GM12872 (cell line): ENCODE measurements around the gene DCAF5.
A peak's percentile ranks its signal among the peaks of the same experiment; 100 is the strongest.

ENCODE experiments used
- CTCF ChIP-seq: IDR thresholded peaks from 3 replicates; pipeline ENCODE4 v1.5.1; 2011; ENCODE audit warnings: low read depth, mild to moderate bottlenecking, low read length, moderate library complexity; ENCODE audit not compliant: insufficient read depth

Gene DCAF5

DNA sequence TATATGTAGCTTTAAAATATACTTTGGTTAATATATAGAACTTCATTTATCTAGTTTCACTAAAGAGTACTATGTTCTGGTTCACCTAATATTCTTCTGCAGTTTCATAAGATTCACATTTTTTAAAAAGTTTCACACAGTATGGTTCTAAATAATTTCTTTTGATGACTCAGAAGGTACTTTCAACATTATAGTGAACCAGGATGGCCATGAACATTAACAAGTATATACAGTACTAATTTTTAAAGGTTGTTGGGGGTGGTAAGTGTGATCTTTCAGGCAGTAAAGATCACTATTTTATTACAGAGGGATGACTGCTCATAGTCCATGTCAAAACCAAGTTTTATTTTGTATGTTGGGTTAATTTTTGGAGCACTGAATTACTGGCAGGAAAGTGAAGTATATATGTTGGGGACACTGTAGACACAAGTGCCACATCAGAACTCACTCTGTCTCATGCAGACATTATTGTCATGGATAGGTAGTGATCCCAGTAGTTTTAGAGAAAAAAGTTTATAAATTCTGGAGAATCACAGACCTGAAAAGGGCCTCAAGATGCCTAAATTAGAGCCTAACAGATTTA, 60.0 kb downstream of the DCAF5 start:
- no peak for TF ChIP-seq CTCF

DNA sequence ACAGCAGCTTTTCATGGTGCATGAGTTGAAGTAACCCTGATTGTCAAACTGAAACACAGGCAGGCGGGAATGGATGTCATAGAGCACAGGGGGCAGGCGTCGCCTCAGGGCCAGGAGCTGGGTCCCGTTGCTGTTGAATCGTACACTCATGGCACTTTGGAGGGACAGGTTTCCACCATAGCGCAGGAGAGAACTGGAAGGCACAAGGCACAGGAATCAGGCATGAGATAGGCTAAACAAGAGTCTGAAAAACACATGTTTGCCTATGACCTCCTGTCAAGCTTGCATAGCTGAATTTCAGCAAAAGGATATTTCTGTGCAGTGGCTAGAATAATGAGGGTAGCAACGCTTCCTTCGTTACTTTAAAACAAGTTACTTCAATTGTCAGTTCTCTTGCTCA, 61.2 kb downstream of the DCAF5 start:
- TF ChIP-seq CTCF: no peak

DNA sequence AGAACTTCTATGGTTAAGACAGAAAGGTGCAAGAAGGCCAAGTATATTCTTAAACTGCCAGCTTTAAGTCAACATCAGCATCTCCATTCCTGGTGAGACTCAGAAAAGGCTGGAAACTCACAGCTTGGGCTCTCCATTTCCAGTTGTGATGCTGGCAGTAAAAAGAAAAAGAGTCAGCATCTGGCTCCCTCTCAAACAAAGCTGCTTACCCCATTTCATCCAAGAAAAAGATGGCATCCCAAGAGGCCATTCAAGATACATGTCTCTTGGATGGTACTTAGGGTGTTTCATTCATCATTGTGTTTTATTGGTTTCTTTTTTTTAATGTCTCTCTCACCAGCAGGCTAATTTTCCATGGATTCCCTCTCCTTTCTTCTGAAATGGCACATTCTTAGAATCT, 61.9 kb downstream of the DCAF5 start:
- TF ChIP-seq CTCF: no peak

DNA sequence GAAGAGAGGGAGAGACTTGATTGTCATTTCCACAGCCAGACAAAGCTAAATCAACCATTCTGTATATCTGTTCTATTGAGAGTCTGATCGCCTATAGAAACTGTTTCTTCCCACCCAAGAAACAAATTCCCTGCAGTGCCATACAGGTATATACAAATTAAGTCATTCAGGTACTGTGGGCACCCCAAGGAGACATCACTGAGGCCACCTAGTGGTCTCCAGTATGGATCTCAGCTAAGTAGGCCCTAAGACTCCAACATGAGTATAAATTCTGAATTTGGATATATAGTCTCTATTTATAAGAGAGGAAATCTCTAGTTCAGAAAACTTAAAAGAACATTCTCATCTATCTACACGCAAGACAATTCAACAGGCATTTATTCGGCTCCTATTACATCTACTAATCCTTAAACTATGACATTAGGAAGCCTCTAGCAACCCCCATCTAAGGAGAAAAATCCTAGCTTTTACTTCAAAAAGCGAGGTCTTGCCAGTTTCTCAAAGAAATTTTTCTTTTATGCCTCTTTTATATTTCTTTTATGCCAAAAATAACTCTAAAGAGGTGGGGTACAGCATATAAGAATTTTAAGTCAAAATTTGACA, 62.6 kb downstream of the DCAF5 start:
- TF ChIP-seq CTCF: peak; percentile 67; the same call in 2 of the 3 replicates

DNA sequence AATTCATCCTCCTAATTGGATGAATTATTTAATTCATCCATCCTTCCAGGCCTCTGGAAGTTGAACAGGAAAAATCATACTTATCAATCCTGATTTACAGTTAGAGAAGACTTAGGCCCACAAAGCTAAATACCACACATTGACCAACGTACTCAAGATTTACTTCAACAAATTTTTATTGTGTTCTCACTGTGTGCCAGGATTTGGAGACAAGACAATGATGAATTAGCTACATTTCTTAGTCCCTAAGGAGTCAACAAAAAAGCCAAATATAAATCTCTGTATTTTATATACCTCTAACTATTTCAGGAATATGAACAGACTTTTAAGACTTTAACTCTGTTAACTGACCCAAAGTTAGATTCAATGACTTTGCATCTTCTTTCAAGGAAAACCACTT, 63.9 kb downstream of the DCAF5 start:
- no peak for TF ChIP-seq CTCF

GRCh38 chr14:69088586-69088985, 64.3 kb downstream of the DCAF5 start:
- TF ChIP-seq CTCF: no peak

GRCh38 chr14:69087061-69087461, 65.9 kb downstream of the DCAF5 start:
- no peak for TF ChIP-seq CTCF
